DMS 273 (cell line): ENCODE measurements around the gene EFHD1.
"Not testable (repeated sequence)": the region's sequence is repeated elsewhere in the genome, so short reads cannot be mapped to it uniquely, and the experiment has no call there.

Source experiments
- DNase-seq: peaks from one replicate; lab custom pipeline; 2025; ENCODE audit not compliant: unreplicated experiment; lab: John Stamatoyannopoulos, UW

Gene EFHD1

GRCh38 chr2:232615339-232615738, 18.1 kb upstream of the EFHD1 start:
- DNase-seq, result no peak

GRCh38 chr2:232621186-232621585, 12.2 kb upstream of the EFHD1 start:
- DNase-seq, result no peak

GRCh38 chr2:232622563-232622962, 10.8 kb upstream of the EFHD1 start:
- DNase-seq, result peak; percentile 19

GRCh38 chr2:232623768-232624765, 9.3 kb upstream of the EFHD1 start:
- peak; percentile 56 for DNase-seq

GRCh38 chr2:232626584-232626983, 6.8 kb upstream of the EFHD1 start:
- no peak for DNase-seq

GRCh38 chr2:232628466-232629128, 4.8 kb upstream of the EFHD1 start:
- DNase-seq, result no peak

- DNase-seq, result no peak
Observed at GRCh38 chr2:232629129-232629475, 4.3 kb upstream of the EFHD1 start.

GRCh38 chr2:232632229-232632903, 1.0 kb upstream of the EFHD1 start:
- no peak for DNase-seq

GRCh38 chr2:232632904-232633412, 446 bp upstream of the EFHD1 start:
- DNase-seq, result peak; percentile 63

GRCh38 chr2:232634206-232635150, 1.1 kb downstream of the EFHD1 start:
- DNase-seq, result peak; percentile 47

GRCh38 chr2:232635376-232635775, 2.0 kb downstream of the EFHD1 start:
- not testable (repeated sequence) for DNase-seq

GRCh38 chr2:232635820-232636219, 2.4 kb downstream of the EFHD1 start:
- DNase-seq, result no peak

GRCh38 chr2:232636788-232637420, 3.5 kb downstream of the EFHD1 start:
- DNase-seq, result no peak

GRCh38 chr2:232637866-232638583, 4.6 kb downstream of the EFHD1 start:
- DNase-seq, result no peak

GRCh38 chr2:232641153-232641848, 7.9 kb downstream of the EFHD1 start:
- DNase-seq, result no peak

- DNase-seq, result no peak
Observed at GRCh38 chr2:232643147-232643425, 9.7 kb downstream of the EFHD1 start.

GRCh38 chr2:232643813-232644347, 10.5 kb downstream of the EFHD1 start:
- DNase-seq, result no peak

- no peak for DNase-seq
Observed at GRCh38 chr2:232645061-232645460, 11.7 kb downstream of the EFHD1 start.

GRCh38 chr2:232646726-232647125, 13.3 kb downstream of the EFHD1 start:
- no peak for DNase-seq
